ENCODE data around the gene GNG2.
"Not testable (repeated sequence)": the region's sequence is repeated elsewhere in the genome, so short reads cannot be mapped to it uniquely, and the experiment has no call there.

Gene GNG2

GRCh38 chr14:51895375-51895774 is 35.0 kb downstream of the GNG2 start:
- peaks cover 11% of the 10 kb centered on the region for H3K9me3 Mint-ChIP-seq
- peaks cover 65% of the 10 kb centered on the region for H3K36me3 Mint-ChIP-seq (ENCODE audit: low read depth)
- H3K4me1 Mint-ChIP-seq (ENCODE audit: low read depth): peaks cover 71% of the 10 kb centered on the region
- no peak overlapping the region for H3K27ac Mint-ChIP-seq
- no peaks in the 10 kb centered on the region for H3K27me3 Mint-ChIP-seq
- no peak overlapping the region for H3K4me3 Mint-ChIP-seq

DNA sequence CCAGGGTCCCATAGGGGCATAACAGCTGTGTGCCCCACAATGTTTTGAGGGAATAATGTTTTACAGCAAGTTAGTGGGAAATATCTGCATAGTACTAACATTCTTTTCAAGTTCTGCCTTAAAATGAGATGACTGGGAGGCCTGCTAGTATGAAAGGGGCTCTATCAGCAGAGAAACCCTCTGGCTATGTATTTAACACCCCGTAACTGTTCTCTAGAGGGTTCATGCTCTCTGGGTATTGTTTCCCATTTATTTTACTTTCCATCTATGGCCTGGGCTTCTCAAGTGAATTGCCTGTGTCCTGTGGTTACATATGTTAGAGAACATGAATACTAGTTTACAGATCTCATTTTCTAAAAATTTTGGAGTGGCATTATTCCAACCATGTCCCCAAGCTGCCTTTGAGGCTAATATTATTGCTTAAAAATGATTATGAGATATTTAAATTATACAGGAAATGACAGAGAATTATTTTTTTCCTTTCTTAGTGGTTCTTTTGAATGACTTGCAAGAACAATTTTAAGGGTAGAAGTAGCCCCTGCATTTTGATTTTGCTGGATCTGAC is 37.5 kb downstream of the GNG2 start:
- peaks cover 11% of the 10 kb centered on the region for H3K9me3 Mint-ChIP-seq
- H3K4me1 Mint-ChIP-seq (ENCODE audit: low read depth): peaks cover 67% of the 10 kb centered on the region
- peaks cover 54% of the 10 kb centered on the region for H3K36me3 Mint-ChIP-seq (ENCODE audit: low read depth)
- peak overlapping the region; percentile 23 for H3K27ac Mint-ChIP-seq
- no peak overlapping the region for H3K4me3 Mint-ChIP-seq
- H3K27me3 Mint-ChIP-seq: no peaks in the 10 kb centered on the region

DNA sequence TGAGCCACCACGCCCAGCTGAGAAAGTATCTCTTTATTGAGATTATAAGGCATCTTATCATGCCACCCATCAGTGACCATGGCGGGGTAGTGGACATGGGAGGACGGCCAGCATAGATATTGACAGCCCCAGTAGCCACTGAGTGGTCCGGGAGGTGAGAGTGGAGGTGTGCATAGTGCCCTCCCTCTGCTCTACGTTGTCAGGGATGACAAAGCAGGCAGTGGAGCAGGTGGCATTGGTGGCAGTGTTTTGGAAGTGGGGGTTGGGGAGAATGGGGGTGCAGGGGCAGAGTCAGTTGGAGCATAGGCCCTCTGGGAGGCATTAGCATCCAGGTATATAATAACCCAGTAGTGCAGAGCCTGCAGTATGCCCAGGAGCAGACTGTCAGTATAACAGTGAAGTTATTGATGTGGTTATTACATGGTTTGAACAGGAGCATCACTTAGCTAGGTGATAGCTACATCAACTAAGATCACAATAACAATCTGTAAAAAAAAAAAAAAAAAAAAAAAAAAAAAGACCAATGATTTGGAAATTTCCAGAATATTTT is 41.1 kb downstream of the GNG2 start:
- no peak overlapping the region for H3K4me3 Mint-ChIP-seq
- no peak overlapping the region for H3K27ac Mint-ChIP-seq
- peaks cover 72% of the 10 kb centered on the region for H3K4me1 Mint-ChIP-seq (ENCODE audit: low read depth)
- peaks cover 59% of the 10 kb centered on the region for H3K36me3 Mint-ChIP-seq (ENCODE audit: low read depth)
- no peaks in the 10 kb centered on the region for H3K27me3 Mint-ChIP-seq
- H3K9me3 Mint-ChIP-seq: peaks cover 13% of the 10 kb centered on the region

DNA sequence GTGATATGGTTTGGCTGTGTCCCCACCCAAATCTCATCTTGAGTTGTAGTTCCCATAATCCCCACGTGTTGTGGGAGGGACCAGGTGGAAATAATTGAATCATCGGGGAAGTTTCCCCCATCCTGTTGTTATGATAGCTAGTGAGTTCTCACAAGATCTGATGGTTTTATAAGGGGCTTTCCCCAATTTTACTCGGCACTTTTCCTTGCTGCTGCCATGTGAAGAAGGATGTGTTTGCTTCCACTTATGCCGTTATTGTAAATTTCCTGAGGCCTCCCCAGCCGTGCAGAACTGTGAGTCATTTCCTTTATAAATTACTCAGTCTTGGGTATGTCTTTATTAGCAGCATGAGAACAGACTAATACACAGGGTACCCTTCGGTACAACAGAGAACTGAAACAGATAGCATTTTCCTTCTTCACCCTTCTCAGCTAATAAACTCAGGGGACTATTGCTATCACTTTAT is 45.3 kb downstream of the GNG2 start:
- Mint-ChIP-seq H3K36me3 (ENCODE audit: low read depth) (peaks cover 60% of the 10 kb centered on the region), H3K27ac (peak overlapping the region; percentile 86), H3K9me3 (peaks cover 13% of the 10 kb centered on the region), H3K4me3 (peak overlapping the region; percentile 49), H3K4me1 (ENCODE audit: low read depth) (peaks cover 65% of the 10 kb centered on the region)
- H3K27me3 Mint-ChIP-seq: not testable (repeated sequence)

GRCh38 chr14:51908086-51908485 is 47.7 kb downstream of the GNG2 start:
- no peaks in the 10 kb centered on the region for H3K27me3 Mint-ChIP-seq
- H3K9me3 Mint-ChIP-seq: peaks cover 13% of the 10 kb centered on the region
- peaks cover 78% of the 10 kb centered on the region for H3K4me1 Mint-ChIP-seq (ENCODE audit: low read depth)
- H3K27ac Mint-ChIP-seq: no peak overlapping the region
- peaks cover 66% of the 10 kb centered on the region for H3K36me3 Mint-ChIP-seq (ENCODE audit: low read depth)
- no peak overlapping the region for H3K4me3 Mint-ChIP-seq

DNA sequence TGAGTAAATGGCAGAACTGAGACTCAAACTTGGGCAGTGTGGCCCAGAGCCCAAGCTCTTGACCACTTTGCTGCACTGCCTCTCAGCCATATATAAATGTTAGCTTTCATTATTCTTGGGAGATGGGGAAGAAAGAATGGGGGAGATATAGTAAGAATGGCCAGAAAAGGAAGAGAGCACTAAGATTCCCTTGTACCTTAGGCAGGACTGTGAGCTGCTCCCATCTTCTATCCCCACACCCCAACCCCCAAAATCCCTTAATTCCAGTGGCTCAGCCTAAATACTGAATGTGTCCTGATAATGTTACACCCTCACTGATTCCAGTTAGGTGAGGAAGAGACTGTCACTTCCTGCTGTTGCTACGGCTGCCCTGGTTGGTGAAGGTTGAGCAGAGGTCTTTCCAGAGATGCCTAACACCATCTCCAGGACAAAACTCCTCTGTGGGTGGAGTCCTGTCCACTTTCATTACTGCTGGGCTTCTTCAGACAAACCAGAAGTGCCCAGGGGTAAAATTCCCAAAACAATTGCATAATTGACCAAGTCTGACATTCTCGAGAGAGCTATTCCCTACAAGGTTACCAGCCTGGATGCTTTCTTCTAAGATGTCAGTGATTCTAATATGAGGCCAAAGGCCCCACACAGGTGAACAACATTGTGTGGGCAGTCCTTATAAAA is 51.8 kb downstream of the GNG2 start:
- Mint-ChIP-seq H3K4me1 (ENCODE audit: low read depth) (peaks cover 82% of the 10 kb centered on the region), H3K27me3 (no peaks in the 10 kb centered on the region), H3K9me3 (no peaks in the 10 kb centered on the region), H3K4me3 (no peak overlapping the region), H3K36me3 (ENCODE audit: low read depth) (peaks cover 70% of the 10 kb centered on the region), H3K27ac (no peak overlapping the region)

- Mint-ChIP-seq H3K4me3 (no peak overlapping the region), H3K9me3 (no peaks in the 10 kb centered on the region), H3K36me3 (ENCODE audit: low read depth) (peaks cover 60% of the 10 kb centered on the region), H3K27me3 (no peaks in the 10 kb centered on the region), H3K4me1 (ENCODE audit: low read depth) (peaks cover 71% of the 10 kb centered on the region), H3K27ac (no peak overlapping the region)
Measured at GRCh38 chr14:51914310-51914709, 53.9 kb downstream of the GNG2 start.

- Mint-ChIP-seq H3K36me3 (ENCODE audit: low read depth) (peaks cover 59% of the 10 kb centered on the region), H3K27ac (no peak overlapping the region)
Measured at GRCh38 chr14:51917193-51917592, 56.8 kb downstream of the GNG2 start.

GRCh38 chr14:51921026-51921425 is 60.6 kb downstream of the GNG2 start:
- H3K27ac Mint-ChIP-seq: no peak overlapping the region

More at GRCh38 chr14:51917193-51917592, 56.8 kb downstream of the GNG2 start:
- H3K27me3 Mint-ChIP-seq: no peaks in the 10 kb centered on the region
- H3K4me3 Mint-ChIP-seq: no peak overlapping the region
- peaks cover 61% of the 10 kb centered on the region for H3K4me1 Mint-ChIP-seq (ENCODE audit: low read depth)
- no peaks in the 10 kb centered on the region for H3K9me3 Mint-ChIP-seq

DNA sequence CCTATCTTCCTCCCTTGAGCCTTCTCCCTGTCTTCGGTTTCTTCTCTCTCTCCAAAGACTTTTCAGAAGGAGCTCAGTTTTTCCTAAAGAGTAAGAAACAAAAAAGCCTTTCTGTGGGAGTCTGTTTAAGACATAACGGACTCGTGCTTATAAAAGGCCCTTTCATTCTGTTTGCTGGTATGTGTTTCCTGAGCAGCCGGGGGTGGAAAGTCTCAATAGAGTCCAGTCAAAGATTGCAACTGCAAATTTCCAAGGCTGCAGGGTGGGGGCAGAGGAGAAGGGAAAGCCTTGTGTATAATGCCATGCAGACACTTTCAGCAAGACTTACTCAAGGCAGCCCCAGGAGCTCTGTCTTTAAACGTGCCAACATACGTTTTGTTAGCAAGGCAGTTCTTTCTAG is 62.2 kb downstream of the GNG2 start:
- no peak overlapping the region for H3K4me3 Mint-ChIP-seq
- H3K4me1 Mint-ChIP-seq (ENCODE audit: low read depth): peaks cover 46% of the 10 kb centered on the region
- H3K9me3 Mint-ChIP-seq: no peaks in the 10 kb centered on the region

More at GRCh38 chr14:51921026-51921425, 60.6 kb downstream of the GNG2 start:
- H3K36me3 Mint-ChIP-seq (ENCODE audit: low read depth): peaks cover 44% of the 10 kb centered on the region
- H3K27me3 Mint-ChIP-seq: no peaks in the 10 kb centered on the region
- H3K4me3 Mint-ChIP-seq: no peak overlapping the region
- peaks cover 49% of the 10 kb centered on the region for H3K4me1 Mint-ChIP-seq (ENCODE audit: low read depth)
- no peaks in the 10 kb centered on the region for H3K9me3 Mint-ChIP-seq

DNA sequence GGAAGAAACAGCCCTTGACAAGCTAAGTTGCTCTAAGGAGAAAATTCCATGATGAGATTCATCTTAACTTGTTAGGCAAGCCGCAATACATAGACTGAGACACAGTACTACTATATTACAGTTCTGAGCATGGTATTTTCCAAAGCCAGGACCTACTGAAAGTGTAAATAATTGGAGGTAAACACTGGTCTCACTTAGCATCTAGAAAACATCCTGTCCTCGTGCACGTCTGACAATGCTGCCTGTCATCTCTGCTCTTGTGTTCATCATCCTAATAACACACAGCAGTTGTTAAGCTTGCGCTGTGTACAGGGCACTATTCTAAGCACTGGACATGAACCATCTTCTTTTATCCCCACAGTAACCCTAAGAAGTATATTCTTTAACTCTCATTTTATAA is 64.2 kb downstream of the GNG2 start:
- no peak overlapping the region for H3K4me3 Mint-ChIP-seq
- peaks cover 58% of the 10 kb centered on the region for H3K4me1 Mint-ChIP-seq (ENCODE audit: low read depth)
- H3K9me3 Mint-ChIP-seq: no peaks in the 10 kb centered on the region
- no peak overlapping the region for H3K27ac Mint-ChIP-seq
- no peaks in the 10 kb centered on the region for H3K27me3 Mint-ChIP-seq
- peaks cover 41% of the 10 kb centered on the region for H3K36me3 Mint-ChIP-seq (ENCODE audit: low read depth)

More for the DNA sequence above, 62.2 kb downstream of the GNG2 start:
- Mint-ChIP-seq H3K27me3 (no peaks in the 10 kb centered on the region), H3K27ac (no peak overlapping the region), H3K36me3 (ENCODE audit: low read depth) (peaks cover 40% of the 10 kb centered on the region)

- Mint-ChIP-seq H3K27ac (no peak overlapping the region), H3K9me3 (no peaks in the 10 kb centered on the region), H3K4me1 (ENCODE audit: low read depth) (peaks cover 66% of the 10 kb centered on the region), H3K27me3 (no peaks in the 10 kb centered on the region), H3K36me3 (ENCODE audit: low read depth) (peaks cover 40% of the 10 kb centered on the region), H3K4me3 (no peak overlapping the region)
Measured at GRCh38 chr14:51925980-51926379, 65.6 kb downstream of the GNG2 start.

DNA sequence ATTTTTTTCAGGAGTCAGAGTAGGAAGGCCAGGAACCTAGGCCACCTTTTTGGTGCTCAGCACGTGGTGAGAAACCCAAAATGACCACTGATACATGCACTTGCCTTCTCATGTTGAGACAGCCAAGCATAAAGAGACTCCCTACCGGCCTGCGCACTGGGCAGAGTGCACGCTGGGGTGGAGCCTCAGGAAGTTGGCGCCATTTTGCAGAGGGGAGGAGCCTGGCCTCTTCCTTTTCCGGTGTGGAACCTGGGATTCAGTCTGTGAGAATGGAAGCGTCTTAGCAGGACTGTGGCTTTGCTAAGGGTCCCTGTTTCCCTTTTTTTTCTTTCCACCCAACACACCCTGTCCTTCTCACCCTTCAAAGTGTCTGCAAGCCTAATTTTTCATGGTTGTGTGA is 66.0 kb downstream of the GNG2 start:
- Mint-ChIP-seq H3K4me3 (no peak overlapping the region), H3K36me3 (ENCODE audit: low read depth) (peaks cover 43% of the 10 kb centered on the region), H3K9me3 (peaks cover 4% of the 10 kb centered on the region), H3K27ac (no peak overlapping the region), H3K27me3 (no peaks in the 10 kb centered on the region), H3K4me1 (ENCODE audit: low read depth) (peaks cover 66% of the 10 kb centered on the region)

DNA sequence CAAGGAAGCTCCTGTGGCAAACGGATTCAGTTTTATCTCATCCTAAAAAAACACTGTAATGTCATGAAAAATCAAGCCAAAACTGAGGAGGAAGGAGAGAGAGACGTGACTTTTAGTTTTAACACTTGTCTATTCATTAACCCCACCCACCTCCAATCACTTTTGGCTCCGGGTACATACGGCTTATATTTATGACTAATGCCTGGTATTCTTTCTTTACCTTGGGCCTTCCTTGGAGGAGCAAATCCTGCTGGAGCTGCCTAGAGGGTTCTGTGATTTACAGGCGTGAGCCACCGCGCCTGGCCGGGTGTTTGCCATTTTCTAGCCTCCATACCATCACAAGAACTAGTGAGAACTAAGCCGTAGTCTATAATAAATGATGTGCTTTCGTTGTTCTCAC is 68.2 kb downstream of the GNG2 start:
- Mint-ChIP-seq H3K4me3 (no peak overlapping the region), H3K36me3 (ENCODE audit: low read depth) (peaks cover 44% of the 10 kb centered on the region), H3K27ac (no peak overlapping the region), H3K9me3 (peaks cover 8% of the 10 kb centered on the region), H3K4me1 (ENCODE audit: low read depth) (peaks cover 64% of the 10 kb centered on the region), H3K27me3 (no peaks in the 10 kb centered on the region)

DNA sequence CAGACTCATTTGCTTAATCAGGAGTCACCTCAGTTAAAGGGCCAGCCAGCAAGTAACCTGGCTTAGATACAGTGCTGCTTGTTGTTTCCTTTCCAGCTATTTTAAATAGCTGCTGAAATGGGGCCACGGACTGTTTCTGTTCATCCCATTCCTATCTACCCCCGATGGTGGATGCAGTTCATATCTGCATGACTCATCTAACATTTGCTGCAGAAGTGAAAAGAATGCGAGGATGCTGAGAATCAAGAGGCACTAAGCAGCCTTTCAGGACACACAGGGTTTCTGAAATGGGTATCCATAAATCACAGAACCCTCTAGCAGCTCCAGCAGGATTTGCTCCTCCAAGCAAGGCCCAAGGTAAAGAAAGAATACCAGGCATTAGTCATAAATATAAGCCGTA is 68.8 kb downstream of the GNG2 start:
- H3K4me1 Mint-ChIP-seq (ENCODE audit: low read depth): peaks cover 66% of the 10 kb centered on the region
- no peak overlapping the region for H3K27ac Mint-ChIP-seq

More for the DNA sequence above, 68.8 kb downstream of the GNG2 start:
- H3K9me3 Mint-ChIP-seq: peaks cover 8% of the 10 kb centered on the region
- H3K27me3 Mint-ChIP-seq: no peaks in the 10 kb centered on the region
- no peak overlapping the region for H3K4me3 Mint-ChIP-seq
- peaks cover 48% of the 10 kb centered on the region for H3K36me3 Mint-ChIP-seq (ENCODE audit: low read depth)

Measured in stimulated activated naive CD8-positive, alpha-beta T cell treated with anti-CD3 and anti-CD28 coated beads, Interleukin-15, Interleukin-2, amounts not matched to agents 100 ng/mL and 50 ng/mL, for 24 hours (primary cell).